Neuronal stem cell (in vitro differentiated cells): ENCODE measurements around the gene HOXA13.

Experiments used
- DNase-seq: peaks from one replicate; pipeline ENCODE4 v3.0.0-alpha.2; 2013; ENCODE audit warnings: low spot score
- H2AFZ ChIP-seq: one replicate; pipeline ENCODE4 v1.6.1; 2013; ENCODE audit warnings: mild to moderate bottlenecking, low read length, inconsistent platforms
- H2AK5ac ChIP-seq: 2 replicates; pipeline ENCODE4 v1.6.1; 2013; ENCODE audit warnings: low read depth, mild to moderate bottlenecking, inconsistent platforms, low read length, moderate library complexity, mixed read lengths
- H2BK120ac ChIP-seq: 2 replicates; pipeline ENCODE4 v1.6.1; 2013; ENCODE audit warnings: low read depth, mild to moderate bottlenecking, inconsistent platforms, low read length, moderate library complexity, mixed read lengths
- H2BK12ac ChIP-seq: one replicate; pipeline ENCODE4 v1.6.1; 2013; ENCODE audit warnings: low read length, inconsistent platforms
- H2BK15ac ChIP-seq: 2 replicates; pipeline ENCODE4 v1.6.1; 2013; ENCODE audit warnings: mild to moderate bottlenecking, low read length, inconsistent platforms, mixed read lengths
- H2BK5ac ChIP-seq: one replicate; pipeline ENCODE4 v1.6.1; 2013; ENCODE audit warnings: inconsistent platforms, mild to moderate bottlenecking, low read length, moderate library complexity
- H3K14ac ChIP-seq: one replicate; pipeline ENCODE4 v1.6.1; 2013; ENCODE audit warnings: low read length, inconsistent platforms
- H3K18ac ChIP-seq: 2 replicates; pipeline ENCODE4 v1.6.1; 2013; ENCODE audit warnings: low read length, inconsistent platforms
- H3K23ac ChIP-seq: 2 replicates; pipeline ENCODE4 v1.6.1; 2013; ENCODE audit warnings: low read depth, mild to moderate bottlenecking, mixed read lengths, low read length, inconsistent platforms; ENCODE audit not compliant: poor library complexity
- H3K27ac ChIP-seq: replicated peaks from 3 replicates; pipeline ENCODE4 v1.5.1; 2013; ENCODE audit warnings: low read length, inconsistent platforms
- H3K27me3 ChIP-seq, 3 experiments: 2 replicates each; pipeline ENCODE4 v1.6.1; 2013; ENCODE audit warnings: low read length in 3 of 3, mild to moderate bottlenecking in 2 of 3, inconsistent platforms in 1 of 3, low read depth in 1 of 3, mixed read lengths in 1 of 3, moderate library complexity in 1 of 3; ENCODE audit not compliant: control insufficient read depth in 3 of 3, insufficient read depth in 3 of 3
- H3K36me3 ChIP-seq, 2 donors: replicated peaks in 1 of 2; 2 replicates each; pipeline ENCODE4 v1.6.1; 2013; ENCODE audit warnings: low read length in 2 of 2; ENCODE audit not compliant: control insufficient read depth in 2 of 2, insufficient read depth in 2 of 2
- H3K4ac ChIP-seq: 2 replicates; pipeline ENCODE4 v1.6.1; 2013; ENCODE audit warnings: inconsistent platforms, mild to moderate bottlenecking, low read length, moderate library complexity
- H3K4me1 ChIP-seq, 2 donors: 1 replicate in 1 of 2; 2 replicates in 1 of 2; pipeline ENCODE4 v1.6.1; 2013; ENCODE audit warnings: low read length in 2 of 2, low read depth in 1 of 2; ENCODE audit not compliant: control insufficient read depth in 2 of 2, insufficient read depth in 1 of 2
- H3K4me2 ChIP-seq: one replicate; pipeline ENCODE4 v1.6.1; 2013; ENCODE audit warnings: mild to moderate bottlenecking, low read length, inconsistent platforms; ENCODE audit not compliant: insufficient read depth, poor library complexity, severe bottlenecking
- H3K4me3 ChIP-seq, 2 donors: 2 replicates each; pipeline ENCODE4 v1.5.1; 2013; ENCODE audit warnings: low read length in 2 of 2, mild to moderate bottlenecking in 2 of 2, inconsistent platforms in 1 of 2, moderate library complexity in 1 of 2
- H3K79me1 ChIP-seq: one replicate; pipeline ENCODE4 v1.6.1; 2013; ENCODE audit warnings: low read depth, mild to moderate bottlenecking, inconsistent platforms, low read length, moderate library complexity
- H3K9ac ChIP-seq: one replicate; pipeline ENCODE4 v1.6.1; 2013; ENCODE audit warnings: mild to moderate bottlenecking, low read depth, low read length, inconsistent platforms; ENCODE audit not compliant: poor library complexity
- H3K9me3 ChIP-seq, 2 donors: replicated peaks in 1 of 2; 2 replicates each; pipeline versions ENCODE3 to v1.6.1; 2013; ENCODE audit warnings: low read length in 2 of 2, mild to moderate bottlenecking in 2 of 2, inconsistent platforms in 1 of 2, low read depth in 1 of 2, mixed read lengths in 1 of 2, moderate library complexity in 1 of 2; ENCODE audit not compliant: control insufficient read depth in 2 of 2, insufficient read depth in 1 of 2
- H4K8ac ChIP-seq: one replicate; pipeline ENCODE4 v1.6.1; 2013; ENCODE audit warnings: low read depth, mild to moderate bottlenecking, inconsistent platforms, low read length, moderate library complexity
- H4K91ac ChIP-seq: one replicate; pipeline ENCODE4 v1.6.1; 2013; ENCODE audit warnings: low read length, low read depth, mild to moderate bottlenecking, inconsistent platforms; ENCODE audit not compliant: poor library complexity
- WGBS, 2 donors: extraction: QIAGEN DNeasy Blood & Tissue Kit; methylation state at CpG; one replicate each; pipeline ENCODE4 v1.1.7; 2013; ENCODE audit warnings: missing lambda C conversion rate in 2 of 2, mixed read lengths in 1 of 2; ENCODE audit not compliant: insufficient read length in 2 of 2, insufficient replicate concordance in 1 of 2; ENCODE audit errors: extremely low coverage in 2 of 2; 5-methylcytosine and 5-hydroxymethylcytosine counted together

The HOXA13 gene

GRCh38 chr7:27171325-27171636 lies 28.6 kb downstream of the HOXA13 start:
- Histone ChIP-seq H3K14ac (no peak overlapping the region), H3K4me1 (no peaks in the 10 kb centered on the region), H2BK12ac (no peak overlapping the region), H3K9ac (no peak overlapping the region), H3K23ac (no peak overlapping the region), H2AK5ac (no peak overlapping the region), H4K8ac (no peak overlapping the region), H2BK5ac (no peak overlapping the region), H2BK120ac (no peak overlapping the region), H3K18ac (no peak overlapping the region), H3K27me3 (peaks cover 84 to 99% (median 94%) of the 10 kb centered on the region in 3 experiments), H2BK15ac (no peak overlapping the region), H3K27ac (no peak overlapping the region), H3K9me3 (peaks cover 0 to 14% of the 10 kb centered on the region in 2 donors), H3K36me3 (no peaks in the 10 kb centered on the region), H3K79me1 (no peaks in the 10 kb centered on the region), H2AFZ (no peak overlapping the region), H4K91ac (no peak overlapping the region), H3K4me3 (no peak overlapping the region), H3K4ac (no peak overlapping the region), H3K4me2 (no peak overlapping the region)
- WGBS, 2 donors, result no CpG with 5 or more reads among the region's 8 CpGs
- DNase-seq, result no peak

DNA sequence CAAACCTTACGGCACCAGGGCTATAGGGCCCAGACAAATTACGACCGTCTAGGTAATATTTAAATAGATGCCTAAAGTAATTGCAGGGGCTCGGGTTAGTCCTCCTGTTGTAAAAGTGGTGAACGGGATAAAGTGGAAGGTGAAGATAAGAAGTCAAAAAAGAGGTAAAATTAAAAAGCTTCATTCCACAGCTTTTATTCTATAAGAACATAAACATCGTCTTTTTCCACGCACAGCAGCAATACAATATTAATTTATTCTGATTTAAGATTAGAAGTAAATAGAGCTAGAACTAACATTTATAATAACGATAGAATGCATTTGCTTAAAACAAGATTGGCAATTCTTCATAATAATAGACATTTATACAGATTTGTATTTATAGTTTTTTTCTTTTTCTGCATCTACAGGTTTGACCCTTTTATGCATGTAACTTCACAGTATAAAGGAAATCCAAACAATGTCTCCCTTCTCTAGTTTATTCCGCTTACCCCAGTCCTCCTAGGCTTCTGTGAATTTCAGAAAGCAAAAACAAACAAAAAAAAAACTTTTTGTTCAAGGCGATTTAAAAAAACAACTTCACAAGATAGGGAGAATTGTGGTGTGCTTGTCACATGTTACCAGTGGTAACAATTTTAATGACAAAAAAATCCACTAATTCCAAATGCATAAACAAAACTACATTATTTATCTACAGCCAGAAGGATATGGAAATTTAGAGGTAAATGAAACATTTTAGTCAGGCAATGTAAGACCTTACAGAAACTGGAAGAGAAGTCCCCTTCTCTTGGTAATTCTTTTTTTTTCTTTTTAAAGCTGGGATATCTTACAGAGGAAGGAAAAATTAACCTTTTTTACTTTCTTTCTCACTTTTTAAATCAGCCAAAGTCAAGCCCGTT lies 29.2 kb downstream of the HOXA13 start:
- no peaks in the 10 kb centered on the region for H3K36me3 ChIP-seq
- no peak overlapping the region for H3K9ac ChIP-seq
- no peaks in the 10 kb centered on the region for H3K4me1 ChIP-seq
- no peak overlapping the region for H3K14ac ChIP-seq
- H2AK5ac ChIP-seq, result no peak overlapping the region
- H2BK5ac ChIP-seq, result no peak overlapping the region
- H3K4me2 ChIP-seq, result no peak overlapping the region
- H3K4me3 ChIP-seq, result no peak overlapping the region
- H2BK12ac ChIP-seq, result no peak overlapping the region
- H2BK120ac ChIP-seq, result no peak overlapping the region
- H4K8ac ChIP-seq, result no peak overlapping the region
- H3K4ac ChIP-seq, result no peak overlapping the region
- H3K23ac ChIP-seq, result no peak overlapping the region
- peaks cover 86 to 99% (median 94%) of the 10 kb centered on the region in 3 experiments for H3K27me3 ChIP-seq
- H2AFZ ChIP-seq, result no peak overlapping the region
- no peak overlapping the region for H3K27ac ChIP-seq
- no peak for DNase-seq
- no CpG with 5 or more reads among the region's 11 CpGs for WGBS, 2 donors
- H3K9me3 ChIP-seq, result peaks cover 0 to 18% of the 10 kb centered on the region in 2 donors
- no peak overlapping the region for H4K91ac ChIP-seq
- H3K18ac ChIP-seq, result no peak overlapping the region
- H3K79me1 ChIP-seq, result no peaks in the 10 kb centered on the region
- no peak overlapping the region for H2BK15ac ChIP-seq

DNA sequence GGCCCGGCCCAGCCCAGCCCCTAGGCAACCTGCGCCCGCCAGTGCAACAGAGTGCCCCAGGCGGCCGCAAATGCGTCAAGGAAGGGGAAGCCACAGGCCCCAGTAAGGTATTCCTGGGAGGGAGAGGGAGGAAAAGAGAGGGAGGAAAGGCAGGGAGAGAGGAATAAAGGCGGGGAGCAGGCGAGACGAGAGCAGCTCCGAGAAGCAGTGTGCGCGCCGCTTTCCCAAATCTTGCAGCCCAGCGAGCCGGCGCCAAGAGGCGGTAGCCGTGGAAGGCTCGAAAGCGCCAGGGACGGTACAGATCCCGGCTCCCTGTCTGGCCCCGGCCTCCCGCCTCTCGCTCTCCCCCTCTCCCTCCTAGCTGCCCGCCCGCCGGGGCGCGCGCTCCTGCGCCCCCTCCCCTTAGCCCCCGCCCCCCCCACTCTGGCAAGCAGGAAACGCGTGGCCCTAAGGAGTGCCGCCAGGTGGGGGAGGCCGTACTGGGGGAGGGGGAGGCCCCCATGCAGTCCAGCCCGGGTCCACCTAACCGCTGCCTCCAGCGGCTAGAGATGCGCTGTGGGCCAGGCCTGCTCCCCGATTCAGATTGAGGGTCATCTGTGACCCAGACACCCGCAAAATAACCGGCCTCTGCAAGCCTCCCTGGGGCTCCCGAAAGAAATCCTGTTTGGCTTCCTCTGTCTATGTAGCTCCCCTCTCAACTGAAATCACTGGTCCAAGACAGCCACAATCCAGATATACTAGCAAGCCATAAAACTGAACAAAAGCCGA lies 30.0 kb downstream of the HOXA13 start:
- H3K79me1 ChIP-seq, result no peaks in the 10 kb centered on the region
- DNase-seq, result no peak
- no peak overlapping the region for H2BK12ac ChIP-seq
- no peak overlapping the region for H2AK5ac ChIP-seq
- H3K14ac ChIP-seq, result peak overlapping the region; percentile 82
- H3K4me1 ChIP-seq, result no peaks in the 10 kb centered on the region
- H3K23ac ChIP-seq, result no peak overlapping the region
- peak overlapping the region; percentile 11 for H3K4me2 ChIP-seq
- no peak overlapping the region for H4K8ac ChIP-seq
- no peak overlapping the region for H2BK15ac ChIP-seq
- H3K4ac ChIP-seq, result no peak overlapping the region
- H3K4me3 ChIP-seq, result no peak overlapping the region
- no peak overlapping the region for H3K9ac ChIP-seq
- no CpG with 5 or more reads among the region's 46 CpGs for WGBS, 2 donors
- H3K27me3 ChIP-seq, result peaks cover 87 to 99% (median 94%) of the 10 kb centered on the region in 3 experiments
- H2BK5ac ChIP-seq, result no peak overlapping the region
- H4K91ac ChIP-seq, result no peak overlapping the region
- peaks cover 0 to 24% of the 10 kb centered on the region in 2 donors for H3K9me3 ChIP-seq
- H2BK120ac ChIP-seq, result no peak overlapping the region
- H3K18ac ChIP-seq, result no peak overlapping the region
- no peaks in the 10 kb centered on the region for H3K36me3 ChIP-seq
- no peak overlapping the region for H3K27ac ChIP-seq
- H2AFZ ChIP-seq, result peak overlapping the region; percentile 76
